DOHH2 (cell line): Measurements from ENCODE around the gene MORN3.
"Not testable (repeated sequence)": the region's sequence is repeated elsewhere in the genome, so short reads cannot be mapped to it uniquely, and the experiment has no call there.

Experiments used
- H3F3A ChIP-seq: fragments of 200-600 bp; sonication (generic), shearing (Covaris generic); 2 replicates; pipeline ENCODE4 v1.6.0; 2016; ENCODE audit warnings: antibody characterized with exemption, mild to moderate bottlenecking; ENCODE audit not compliant: control insufficient read depth, insufficient read depth
- H3K27ac ChIP-seq: fragments of 200-600 bp; sonication (generic); 2 replicates; pipeline ENCODE4 v1.5.1; 2014; ENCODE audit warnings: low read depth, mild to moderate bottlenecking, low read length, moderate library complexity
- H3K27me3 ChIP-seq: fragments of 200-600 bp; sonication (generic); 2 replicates; pipeline ENCODE4 v1.6.1; 2014; ENCODE audit warnings: mild to moderate bottlenecking, low read length, mixed read lengths; ENCODE audit not compliant: control insufficient read depth
- H3K36me3 ChIP-seq: fragments of 200-600 bp; sonication (generic); 2 replicates; pipeline ENCODE4 v1.6.1; 2014; ENCODE audit warnings: mild to moderate bottlenecking, low read length, moderate library complexity, mixed read lengths; ENCODE audit not compliant: control insufficient read depth
- H3K4me1 ChIP-seq: fragments of 200-600 bp; sonication (generic); 2 replicates; pipeline ENCODE4 v1.6.1; 2014; ENCODE audit warnings: mild to moderate bottlenecking, low read length, mixed read lengths; ENCODE audit not compliant: control insufficient read depth
- H3K4me2 ChIP-seq: fragments of 200-600 bp; sonication (generic); 2 replicates; pipeline ENCODE4 v1.6.0; 2014; ENCODE audit warnings: mild to moderate bottlenecking, low read length, moderate library complexity
- H3K4me3 ChIP-seq: fragments of 200-600 bp; sonication (generic); 2 replicates; pipeline ENCODE4 v1.5.1; 2014; ENCODE audit warnings: mild to moderate bottlenecking, low read length, mixed read lengths
- H3K79me2 ChIP-seq: fragments of 200-600 bp; sonication (generic); 2 replicates; pipeline ENCODE4 v1.6.1; 2014; ENCODE audit warnings: mild to moderate bottlenecking, low read length, mixed read lengths; ENCODE audit not compliant: control insufficient read depth
- H3K9me2 ChIP-seq: fragments of 200-600 bp; sonication (generic); replicated peaks from 2 replicates; pipeline ENCODE4 v1.6.1; 2014; ENCODE audit warnings: mild to moderate bottlenecking, low read length, mixed read lengths; ENCODE audit not compliant: control insufficient read depth
- H3K9me3 ChIP-seq: fragments of 200-600 bp; sonication (generic); 2 replicates; pipeline ENCODE4 v1.6.1; 2014; ENCODE audit warnings: antibody characterized with exemption, low read length, mixed read lengths; ENCODE audit not compliant: control insufficient read depth, insufficient read depth
- H4K20me1 ChIP-seq: fragments of 200-600 bp; sonication (generic); 2 replicates; pipeline ENCODE4 v1.6.0; 2014; ENCODE audit warnings: low read depth, mild to moderate bottlenecking, antibody characterized with exemption, low read length, moderate library complexity; ENCODE audit not compliant: control insufficient read depth, insufficient read depth
- EZH2phosphoT487 ChIP-seq: fragments of 200-600 bp; sonication (generic); IDR thresholded peaks from 2 replicates; pipeline ENCODE4 v1.6.1; 2017; ENCODE audit warnings: borderline replicate concordance, mild to moderate bottlenecking, antibody characterized with exemption, low read length, moderate library complexity, mixed read lengths
- TF ChIP-seq, protein P1 (sequence below): fragments of 200-600 bp; sonication (generic); IDR thresholded peaks from one replicate; pipeline ENCODE4 v1.5.1; 2014; ENCODE audit warnings: antibody characterized with exemption, mild to moderate bottlenecking, low read depth, low read length; ENCODE audit not compliant: poor library complexity, severe bottlenecking

The MORN3 gene

DNA sequence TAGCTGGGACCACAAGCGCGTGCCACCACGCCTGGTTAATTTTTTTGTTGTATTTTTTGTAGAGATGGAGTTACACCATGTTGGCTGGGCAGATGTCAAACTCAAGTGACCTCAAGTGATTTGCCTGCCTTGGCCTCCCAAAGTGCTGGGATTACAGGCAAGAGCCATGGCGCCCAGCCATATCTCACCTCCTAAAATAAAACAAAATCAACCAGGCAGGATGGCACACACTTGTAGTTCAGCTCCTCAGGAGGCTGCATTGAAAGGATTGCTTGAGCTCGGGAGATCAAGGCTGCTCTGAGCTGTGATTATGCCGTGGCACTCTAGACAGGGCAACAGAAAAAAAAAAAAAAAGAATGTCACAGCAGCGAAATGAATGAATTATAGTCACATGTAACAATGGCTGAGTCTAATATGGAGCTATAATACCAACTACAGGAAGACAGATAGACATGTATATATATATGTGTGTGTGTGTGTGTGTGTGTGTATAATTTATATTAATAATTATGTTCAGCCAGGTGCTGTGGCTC, 23.8 kb upstream of the MORN3 start:
- Histone ChIP-seq H3K27ac (no peak overlapping the region), H3K79me2 (no peaks in the 10 kb centered on the region), H3K36me3 (no peaks in the 10 kb centered on the region), H3K27me3 (no peaks in the 10 kb centered on the region), H4K20me1 (no peaks in the 10 kb centered on the region), H3K4me2 (no peak overlapping the region), H3K4me3 (no peak overlapping the region), H3K9me3 (no peaks in the 10 kb centered on the region), H3K4me1 (peaks cover 12% of the 10 kb centered on the region), H3F3A (0 out of 2 replicates have a peak, but pooled peaks cover 5% of the 10 kb centered on the region), H3K9me2 (no peaks in the 10 kb centered on the region)
- TF ChIP-seq, protein P1, sequence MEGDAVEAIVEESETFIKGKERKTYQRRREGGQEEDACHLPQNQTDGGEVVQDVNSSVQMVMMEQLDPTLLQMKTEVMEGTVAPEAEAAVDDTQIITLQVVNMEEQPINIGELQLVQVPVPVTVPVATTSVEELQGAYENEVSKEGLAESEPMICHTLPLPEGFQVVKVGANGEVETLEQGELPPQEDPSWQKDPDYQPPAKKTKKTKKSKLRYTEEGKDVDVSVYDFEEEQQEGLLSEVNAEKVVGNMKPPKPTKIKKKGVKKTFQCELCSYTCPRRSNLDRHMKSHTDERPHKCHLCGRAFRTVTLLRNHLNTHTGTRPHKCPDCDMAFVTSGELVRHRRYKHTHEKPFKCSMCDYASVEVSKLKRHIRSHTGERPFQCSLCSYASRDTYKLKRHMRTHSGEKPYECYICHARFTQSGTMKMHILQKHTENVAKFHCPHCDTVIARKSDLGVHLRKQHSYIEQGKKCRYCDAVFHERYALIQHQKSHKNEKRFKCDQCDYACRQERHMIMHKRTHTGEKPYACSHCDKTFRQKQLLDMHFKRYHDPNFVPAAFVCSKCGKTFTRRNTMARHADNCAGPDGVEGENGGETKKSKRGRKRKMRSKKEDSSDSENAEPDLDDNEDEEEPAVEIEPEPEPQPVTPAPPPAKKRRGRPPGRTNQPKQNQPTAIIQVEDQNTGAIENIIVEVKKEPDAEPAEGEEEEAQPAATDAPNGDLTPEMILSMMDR = no peak
- TF ChIP-seq EZH2phosphoT487 = no peak

DNA sequence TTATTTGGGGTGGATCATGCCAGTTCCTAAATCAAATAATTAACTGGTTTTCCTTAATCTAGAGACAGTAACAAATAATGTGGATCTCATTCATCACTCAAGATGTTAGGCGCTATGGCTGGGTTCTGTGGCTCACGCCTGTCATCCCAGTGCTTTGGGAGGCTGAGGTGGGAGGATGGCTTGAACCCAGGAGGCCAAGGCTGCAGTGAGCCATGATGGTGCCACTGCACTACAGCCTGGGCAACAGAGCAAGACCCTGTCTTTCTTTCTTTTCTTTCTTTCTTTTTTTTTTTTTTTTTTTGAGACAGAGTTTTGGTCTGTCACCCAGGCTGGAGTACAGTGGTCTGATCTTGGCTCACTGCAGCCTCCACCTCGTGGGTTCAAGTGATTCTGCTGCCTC, 23.3 kb upstream of the MORN3 start:
- H3K4me2 ChIP-seq, H4K20me1 ChIP-seq, H3K27me3 ChIP-seq, H3K79me2 ChIP-seq, H3F3A ChIP-seq, H3K36me3 ChIP-seq, H3K4me3 ChIP-seq, H3K9me2 ChIP-seq, H3K27ac ChIP-seq, H3K9me3 ChIP-seq: not testable (repeated sequence)
- peaks cover 12% of the 10 kb centered on the region for H3K4me1 ChIP-seq

DNA sequence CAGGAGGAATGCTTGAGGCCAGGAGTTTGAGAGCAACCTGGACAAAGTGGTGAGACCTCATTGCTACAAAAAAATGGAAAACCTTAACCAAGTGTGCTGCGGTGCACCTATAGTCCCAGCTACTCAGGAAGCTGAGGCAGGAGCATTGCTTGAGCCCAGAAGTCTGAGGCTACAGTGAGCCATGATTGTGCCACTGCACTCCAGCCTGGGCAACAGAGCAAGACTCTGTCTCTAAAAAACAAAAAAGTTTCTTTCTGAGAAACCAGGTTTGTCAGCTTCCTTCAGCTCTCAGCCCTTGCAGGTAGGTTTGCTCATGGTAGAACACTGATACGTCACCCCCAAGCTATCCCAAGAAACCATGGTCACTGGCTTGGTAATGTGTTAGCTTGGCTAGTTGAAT, 20.0 kb upstream of the MORN3 start:
- Histone ChIP-seq H3K4me3 (no peak overlapping the region), H3K9me2 (no peaks in the 10 kb centered on the region), H3K36me3 (no peaks in the 10 kb centered on the region), H3K9me3 (no peaks in the 10 kb centered on the region), H3K27ac (no peak overlapping the region), H3F3A (no peaks in the 10 kb centered on the region), H3K79me2 (no peaks in the 10 kb centered on the region), H3K27me3 (no peaks in the 10 kb centered on the region), H3K4me2 (no peak overlapping the region), H3K4me1 (peaks cover 17% of the 10 kb centered on the region), H4K20me1 (no peaks in the 10 kb centered on the region)
- no peak for TF ChIP-seq EZH2phosphoT487
- TF ChIP-seq, protein P1 = no peak

DNA sequence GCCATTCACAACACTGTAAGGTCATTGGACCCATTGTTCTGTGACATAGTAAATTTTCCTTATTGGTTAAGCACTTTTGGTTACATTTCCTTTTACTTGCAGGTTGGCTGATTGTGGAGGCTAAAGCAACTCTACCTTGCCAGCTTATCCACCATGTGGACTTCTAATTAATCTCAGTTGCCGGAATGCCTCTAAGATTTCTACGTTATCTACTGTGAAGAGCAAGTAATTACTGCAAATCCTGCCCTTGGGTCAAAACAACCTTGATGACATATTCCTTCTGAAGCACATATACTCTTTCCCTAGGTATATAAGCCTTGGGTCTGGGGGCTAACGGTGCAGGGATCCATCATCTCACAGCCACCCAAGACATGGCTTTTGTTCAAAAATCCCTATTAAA, 19.5 kb upstream of the MORN3 start:
- no peak overlapping the region for H3K4me3 ChIP-seq
- TF ChIP-seq, protein P1 = no peak
- no peak for TF ChIP-seq EZH2phosphoT487
- H3K9me3 ChIP-seq = no peaks in the 10 kb centered on the region
- H3K4me1 ChIP-seq = peaks cover 17% of the 10 kb centered on the region
- H3F3A ChIP-seq = no peaks in the 10 kb centered on the region
- H3K36me3 ChIP-seq = no peaks in the 10 kb centered on the region
- no peaks in the 10 kb centered on the region for H3K27me3 ChIP-seq
- H3K4me2 ChIP-seq = no peak overlapping the region
- H3K9me2 ChIP-seq = no peaks in the 10 kb centered on the region
- H4K20me1 ChIP-seq = no peaks in the 10 kb centered on the region
- no peak overlapping the region for H3K27ac ChIP-seq
- no peaks in the 10 kb centered on the region for H3K79me2 ChIP-seq

DNA sequence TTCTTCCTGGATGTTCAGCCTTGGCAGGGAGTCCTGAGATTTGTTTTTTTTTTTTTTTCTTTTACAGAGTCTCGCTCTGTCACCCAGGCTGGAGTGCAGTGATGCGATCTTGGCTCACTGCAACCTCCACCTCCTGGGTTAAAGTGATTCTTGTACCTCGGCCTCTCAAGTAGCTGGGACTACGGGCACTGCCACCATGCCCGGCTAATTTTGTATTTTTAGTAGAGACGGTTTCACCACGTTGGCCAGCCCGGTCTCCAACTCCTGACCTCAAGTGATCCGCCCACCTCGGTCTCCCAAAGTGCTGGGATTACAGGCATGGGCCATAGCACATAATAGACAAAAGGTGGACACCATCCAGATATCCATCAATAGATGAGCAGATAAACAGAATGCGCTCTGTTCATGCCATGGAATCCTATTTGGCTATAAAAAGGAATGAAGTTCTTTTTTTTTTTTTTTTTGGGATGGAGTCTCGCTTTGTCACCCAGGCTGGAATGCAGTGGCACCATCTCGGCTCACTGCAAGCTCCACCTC, 10.3 kb upstream of the MORN3 start:
- not testable (repeated sequence) for H3K4me1 ChIP-seq, H3K4me3 ChIP-seq, H3K9me3 ChIP-seq, H3K27ac ChIP-seq, H3K27me3 ChIP-seq, H3F3A ChIP-seq, H3K36me3 ChIP-seq, H3K79me2 ChIP-seq, H4K20me1 ChIP-seq, H3K9me2 ChIP-seq, H3K4me2 ChIP-seq
